OCI-LY1 (cell line): ENCODE measurements around the gene PPM1E.

Source experiments
- H2AFZ ChIP-seq: fragments of 200-600 bp; sonication (generic), shearing (Covaris generic); 2 replicates; pipeline ENCODE4 v1.6.0; 2014; ENCODE audit warnings: antibody characterized with exemption, mild to moderate bottlenecking, low read length
- H3F3A ChIP-seq: fragments of 200-600 bp; sonication (generic), shearing (Covaris generic); 2 replicates; pipeline ENCODE4 v1.6.0; 2014; ENCODE audit warnings: mild to moderate bottlenecking, antibody characterized with exemption, low read length, moderate library complexity; ENCODE audit not compliant: insufficient read depth
- H3K27ac ChIP-seq: fragments of 200-600 bp; sonication (generic); 2 replicates; pipeline ENCODE4 v1.5.1; 2014; ENCODE audit warnings: low read length, mixed run types, mild to moderate bottlenecking, low read depth; ENCODE audit not compliant: poor library complexity, severe bottlenecking
- H3K27me3 ChIP-seq: fragments of 200-600 bp; sonication (generic); 2 replicates; pipeline ENCODE4 v1.6.0; 2014; ENCODE audit warnings: antibody characterized with exemption, mild to moderate bottlenecking, low read length, moderate library complexity; ENCODE audit not compliant: insufficient read depth
- H3K36me3 ChIP-seq: fragments of 200-600 bp; sonication (generic); 2 replicates; pipeline ENCODE4 v1.6.1; 2014; ENCODE audit warnings: mild to moderate bottlenecking, antibody characterized with exemption, low read length, moderate library complexity, mixed read lengths; ENCODE audit not compliant: insufficient read depth
- H3K4me1 ChIP-seq: fragments of 200-600 bp; sonication (generic); 2 replicates; pipeline ENCODE4 v1.5.1; 2014; ENCODE audit warnings: mild to moderate bottlenecking, low read length, moderate library complexity; ENCODE audit not compliant: insufficient read depth, severe bottlenecking
- H3K4me2 ChIP-seq: fragments of 200-600 bp; sonication (generic), shearing (Covaris generic); 2 replicates; pipeline ENCODE4 v1.6.1; 2014; ENCODE audit warnings: low read length
- H3K4me3 ChIP-seq: fragments of 200-600 bp; sonication (generic); 2 replicates; pipeline ENCODE4 v1.5.1; 2014; ENCODE audit warnings: low read length, low read depth, mild to moderate bottlenecking, mixed read lengths; ENCODE audit not compliant: poor library complexity, severe bottlenecking
- H3K79me2 ChIP-seq: fragments of 200-600 bp; shearing (Covaris generic); 2 replicates; pipeline ENCODE4 v1.6.1; 2016; ENCODE audit warnings: mixed run types, low read length, mixed read lengths; ENCODE audit not compliant: insufficient read depth
- H3K9ac ChIP-seq: fragments of 200-600 bp; sonication (generic), shearing (Covaris generic); 2 replicates; pipeline ENCODE4 v1.6.1; 2014; ENCODE audit warnings: mild to moderate bottlenecking, low read length, mixed read lengths
- H3K9me2 ChIP-seq: fragments of 200-600 bp; sonication (generic), shearing (Covaris generic); 2 replicates; pipeline ENCODE4 v1.6.1; 2014; ENCODE audit warnings: low read depth, mild to moderate bottlenecking, low read length, mixed read lengths
- H3K9me3 ChIP-seq: fragments of 200-600 bp; shearing (Covaris generic); 2 replicates; pipeline ENCODE4 v1.6.1; 2014; ENCODE audit warnings: low read length, mixed read lengths
- H4K20me1 ChIP-seq: fragments of 200-600 bp; sonication (generic), shearing (Covaris generic); 2 replicates; pipeline ENCODE4 v1.6.0; 2016; ENCODE audit warnings: mild to moderate bottlenecking, low read length; ENCODE audit not compliant: insufficient read depth
- EZH2 ChIP-seq: fragments of 200-600 bp; sonication (generic), shearing (Covaris generic); IDR thresholded peaks from 2 replicates; pipeline ENCODE4 v1.8.0; 2017; ENCODE audit warnings: borderline replicate concordance, mixed run types, mild to moderate bottlenecking, antibody characterized with exemption, low read length, moderate library complexity, mixed read lengths
- TF ChIP-seq, protein P1 (sequence below): fragments of 200-600 bp; sonication (generic), shearing (Covaris generic); IDR thresholded peaks from 2 replicates; pipeline ENCODE4 v1.5.1; 2017; ENCODE audit warnings: mild to moderate bottlenecking, antibody characterized with exemption, low read length, moderate library complexity, mixed read lengths

Gene PPM1E

DNA sequence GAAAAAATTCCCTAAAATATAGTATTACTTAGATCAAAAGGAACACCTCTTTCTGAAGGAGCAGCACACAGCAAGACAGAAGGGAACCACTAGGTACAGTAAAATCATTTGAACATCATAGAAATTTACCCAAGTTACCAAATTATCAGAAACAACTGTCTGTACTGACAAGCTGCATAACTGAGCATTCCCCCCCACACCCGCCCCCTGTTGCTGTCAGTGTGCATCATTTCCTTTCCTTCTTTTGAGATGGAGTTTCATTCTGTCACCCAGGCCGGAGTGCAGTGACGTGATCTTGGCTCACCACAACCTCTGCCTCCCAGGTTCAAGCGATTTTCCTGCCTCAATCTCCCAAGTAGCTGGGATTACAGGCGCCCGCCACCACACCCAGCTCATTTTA lies 230.3 kb downstream of the PPM1E start:
- Histone ChIP-seq H4K20me1 (no peaks in the 10 kb centered on the region), H3K4me3 (no peak overlapping the region), H3K27ac (no peak overlapping the region), H3K79me2 (no peaks in the 10 kb centered on the region), H3K9ac (no peak overlapping the region), H3K4me1 (no peaks in the 10 kb centered on the region), H3K36me3 (no peaks in the 10 kb centered on the region), H3F3A (no peaks in the 10 kb centered on the region), H3K4me2 (no peak overlapping the region), H3K9me2 (no peaks in the 10 kb centered on the region), H2AFZ (no peak overlapping the region), H3K9me3 (no peaks in the 10 kb centered on the region), H3K27me3 (no peaks in the 10 kb centered on the region)
- TF ChIP-seq, protein P1, sequence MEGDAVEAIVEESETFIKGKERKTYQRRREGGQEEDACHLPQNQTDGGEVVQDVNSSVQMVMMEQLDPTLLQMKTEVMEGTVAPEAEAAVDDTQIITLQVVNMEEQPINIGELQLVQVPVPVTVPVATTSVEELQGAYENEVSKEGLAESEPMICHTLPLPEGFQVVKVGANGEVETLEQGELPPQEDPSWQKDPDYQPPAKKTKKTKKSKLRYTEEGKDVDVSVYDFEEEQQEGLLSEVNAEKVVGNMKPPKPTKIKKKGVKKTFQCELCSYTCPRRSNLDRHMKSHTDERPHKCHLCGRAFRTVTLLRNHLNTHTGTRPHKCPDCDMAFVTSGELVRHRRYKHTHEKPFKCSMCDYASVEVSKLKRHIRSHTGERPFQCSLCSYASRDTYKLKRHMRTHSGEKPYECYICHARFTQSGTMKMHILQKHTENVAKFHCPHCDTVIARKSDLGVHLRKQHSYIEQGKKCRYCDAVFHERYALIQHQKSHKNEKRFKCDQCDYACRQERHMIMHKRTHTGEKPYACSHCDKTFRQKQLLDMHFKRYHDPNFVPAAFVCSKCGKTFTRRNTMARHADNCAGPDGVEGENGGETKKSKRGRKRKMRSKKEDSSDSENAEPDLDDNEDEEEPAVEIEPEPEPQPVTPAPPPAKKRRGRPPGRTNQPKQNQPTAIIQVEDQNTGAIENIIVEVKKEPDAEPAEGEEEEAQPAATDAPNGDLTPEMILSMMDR: no peak
- no peak for TF ChIP-seq EZH2

DNA sequence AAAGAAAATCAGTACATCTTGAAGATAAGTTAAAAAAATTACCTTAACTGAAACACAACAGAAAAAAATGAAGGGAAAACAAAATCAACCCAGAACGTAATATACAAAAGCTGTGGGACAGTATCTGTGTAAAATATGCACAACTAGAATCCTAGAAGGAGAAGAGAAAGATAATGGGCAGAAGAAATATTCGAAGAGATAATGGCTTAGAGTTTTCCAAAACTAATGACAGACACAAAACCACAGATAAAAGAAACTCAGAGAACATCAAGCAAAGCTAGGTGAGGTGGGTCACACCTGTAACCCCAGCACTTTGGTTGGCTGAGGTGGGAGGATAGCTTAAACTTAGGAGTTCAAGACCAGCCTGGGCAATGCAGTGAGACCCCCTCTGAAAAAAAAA lies 234.0 kb downstream of the PPM1E start:
- peaks cover 5% of the 10 kb centered on the region for H3K36me3 ChIP-seq
- TF ChIP-seq, protein P1: no peak
- TF ChIP-seq EZH2: no peak
- H3F3A ChIP-seq: no peaks in the 10 kb centered on the region

DNA sequence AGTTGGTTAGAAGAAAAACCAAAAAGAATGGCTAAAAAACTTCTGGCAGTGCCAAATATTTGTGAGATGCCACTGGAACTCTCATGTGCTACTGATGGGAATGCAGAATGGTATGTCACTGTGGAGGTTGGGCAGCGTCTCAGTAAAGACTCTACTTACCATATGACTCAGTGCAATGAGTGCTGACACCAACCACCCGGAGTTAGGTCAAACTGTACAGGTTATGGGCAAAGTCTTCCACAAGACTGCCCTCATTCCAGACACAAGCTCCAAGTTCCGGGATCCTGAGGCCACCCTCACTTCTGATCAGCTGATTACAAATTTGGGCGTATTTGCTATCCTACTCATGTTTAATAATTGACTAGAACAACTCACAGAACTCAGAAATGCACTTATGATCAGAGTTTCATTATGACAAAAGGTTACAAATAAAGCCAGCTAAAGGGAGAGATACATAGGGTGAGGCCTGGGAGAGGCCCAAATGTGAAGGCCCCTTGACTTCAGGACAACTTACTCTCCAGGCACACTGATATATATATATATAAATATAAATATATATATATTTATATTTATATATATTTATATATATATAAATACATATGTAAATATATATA lies 236.2 kb downstream of the PPM1E start:
- no peak overlapping the region for H3K4me2 ChIP-seq
- no peak overlapping the region for H3K27ac ChIP-seq

More for the DNA sequence above, 234.0 kb downstream of the PPM1E start:
- H3K27me3 ChIP-seq: no peaks in the 10 kb centered on the region
- no peak overlapping the region for H3K27ac ChIP-seq
- H3K4me1 ChIP-seq: no peaks in the 10 kb centered on the region
- H3K79me2 ChIP-seq: no peaks in the 10 kb centered on the region
- H3K9me2 ChIP-seq: no peaks in the 10 kb centered on the region
- H3K4me3 ChIP-seq: no peak overlapping the region
- no peak overlapping the region for H3K9ac ChIP-seq
- H2AFZ ChIP-seq: no peak overlapping the region
- no peaks in the 10 kb centered on the region for H4K20me1 ChIP-seq
- no peaks in the 10 kb centered on the region for H3K9me3 ChIP-seq
- H3K4me2 ChIP-seq: no peak overlapping the region

More for the DNA sequence above, 236.2 kb downstream of the PPM1E start:
- H3K36me3 ChIP-seq: peaks cover 13% of the 10 kb centered on the region
- no peaks in the 10 kb centered on the region for H3F3A ChIP-seq
- no peaks in the 10 kb centered on the region for H3K4me1 ChIP-seq
- no peak overlapping the region for H2AFZ ChIP-seq
- H3K4me3 ChIP-seq: no peak overlapping the region
- no peak for TF ChIP-seq EZH2
- TF ChIP-seq, protein P1: no peak
- H3K79me2 ChIP-seq: no peaks in the 10 kb centered on the region
- H3K9ac ChIP-seq: no peak overlapping the region
- H3K9me3 ChIP-seq: no peaks in the 10 kb centered on the region
- H3K27me3 ChIP-seq: no peaks in the 10 kb centered on the region
- H3K9me2 ChIP-seq: no peaks in the 10 kb centered on the region
- H4K20me1 ChIP-seq: no peaks in the 10 kb centered on the region
